Heart left ventricle (tissue), 16 donors: ENCODE results near the gene DTNA. TPM values are rescaled to one million over a fixed set of nuclear protein-coding genes. Genes with fewer than 3 reads are reported as not detected.
A peak's percentile ranks its signal among the peaks of the same experiment; 100 is the strongest.
"Not testable (repeated sequence)": the region's sequence is repeated elsewhere in the genome, so short reads cannot be mapped to it uniquely, and the experiment has no call there.

Experiments
- ATAC-seq, 4 donors: fragments of 200-7000 bp; cut with Tn5 transposase; one replicate each; pipeline ENCODE4 v1.9.1; 2020 to 2022; ENCODE audit warnings: moderate library complexity in 4 of 4, mild to moderate bottlenecking in 3 of 4, moderate number of reproducible peaks in 1 of 4
- DNase-seq, 5 donors: peaks; one replicate each; pipeline ENCODE4 v3.0.0-alpha.2; 2020
- H3K27ac ChIP-seq, 12 donors: fragments of 200-600 bp; sonication (generic) in 4 of 12; one replicate each; pipeline versions ENCODE4 v1.5.0 to v1.8.0; 2016 to 2022; ENCODE audit warnings: mild to moderate bottlenecking in 2 of 12
- H3K27me3 ChIP-seq, 9 donors: fragments of 200-600 bp; sonication (generic) in 2 of 9; one replicate each; pipeline versions ENCODE4 v1.5.1 to v1.8.0; 2016 to 2022; ENCODE audit warnings: mild to moderate bottlenecking in 3 of 9
- H3K36me3 ChIP-seq, 9 donors: fragments of 200-600 bp; sonication (generic) in 2 of 9; one replicate each; pipeline versions ENCODE4 v1.5.0 to v1.8.0; 2018 to 2022; ENCODE audit warnings: mild to moderate bottlenecking in 2 of 9
- H3K4me1 ChIP-seq, 12 donors: fragments of 200-600 bp; sonication (generic) in 4 of 12; one replicate each; pipeline versions ENCODE4 v1.5.0 to v1.8.0; 2016 to 2022; ENCODE audit warnings: mild to moderate bottlenecking in 3 of 12
- H3K4me3 ChIP-seq, 12 donors: fragments of 200-600 bp; sonication (generic) in 4 of 12; one replicate each; pipeline versions ENCODE4 v1.5.0 to v1.8.0; 2017 to 2022; ENCODE audit warnings: mild to moderate bottlenecking in 9 of 12, moderate library complexity in 4 of 12
- H3K9me3 ChIP-seq, 12 donors: fragments of 200-600 bp; sonication (generic) in 4 of 12; one replicate each; pipeline versions ENCODE4 v1.5.0 to v1.8.0; 2016 to 2022; ENCODE audit warnings: mild to moderate bottlenecking in 1 of 12
- POLR2A ChIP-seq, 2 donors: fragments of 450-650 bp; IDR thresholded peaks; one replicate each; pipeline ENCODE4 v1.6.1; 2017; ENCODE audit warnings: antibody characterized with exemption in 2 of 2, mild to moderate bottlenecking in 2 of 2, moderate library complexity in 2 of 2
- WGBS, 4 donors: extraction: QIAGEN DNeasy Blood & Tissue Kit in 2 of 4; methylation state at CpG; one replicate each; pipeline versions ENCODE4 v1.1.5 to v1.1.7; 2013 to 2018; 5-methylcytosine and 5-hydroxymethylcytosine counted together
- intact Hi-C, 10 donors: fragments of 100-400 bp; cut with DNase I; formaldehyde crosslinking; loops; one replicate each; pipeline versions ENCODE4 v1.11.1 to v1.14.2; 2022
- polyA plus RNA-seq, 2 donors: library from polyadenylated mRNA; stranded (reverse); fragments of 200-250 nt; gene quantifications; one replicate each; pipeline ENCODE4 v1.2.3, GENCODE V29; 2013
- total RNA-seq, 9 donors: library from RNA; depleted of rRNA in 2 of 9; stranded (reverse); fragments of >200 nt in 2 of 9; fragmentation: NEBNext Ultra II Directional in 3 of 9; extraction: Animal tissue kit (Norgen Biotek cat#: 25700) in 3 of 9; gene quantifications; one replicate each; pipeline versions ENCODE4 v1.1.0 to v1.2.4, GENCODE V29; 2016 to 2023
- TF ChIP-seq, protein P1 (sequence below), 12 donors: fragments of 200-600 bp; sonication (generic) in 4 of 12; IDR thresholded peaks; one replicate each; pipeline versions ENCODE4 v1.5.0 to v1.8.0; 2018 to 2022; ENCODE audit warnings: antibody characterized with exemption in 12 of 12, mild to moderate bottlenecking in 5 of 12
- donor health status: ischemic (EF 13 %, LVEDD 7.1; RV severe dilation, severe dysfunction).
- donor health status: healthy with polysubstance abuse.
- donor health status: DM: no; HTN: yes; CAD: no.
- donor health status: DM: no; HTN: no; CAD: no.
- donor health status: ischemic (EF 25% LVEDD 6.9; RV normal size, moderate dysfunction).
- donor health status: ischemic (EF 25% LVEDD 5.7; RV mildly dilated, moderate dysfunction).
- donor health status: healthy.
- donor health status: DM: yes; HTN: yes; CAD: no.
- donor health status: ischemic (EF 35%, LVEDD 5.7; RV mildly dilated, moderate dysfunction).
- donor health status: nonischemic (EF 11% LVEDD 7.7; RV severe dilation, severe dysfunction).
- donor health status: DM: yes; HTN: yes; CAD: no.
- donor health status: PGD.
- donor health status: ischemic (EF 29% LVEDD 5.4; RV normal size, mild dysfunction).
- donor health status: nonischemic (EF 23%, LVEDD 6.1; RV moderate dilation, normal function).

The DTNA gene
- total and polyA plus RNA-seq, 11 donors = 92.6 to 220 (median 181) TPM

DNA sequence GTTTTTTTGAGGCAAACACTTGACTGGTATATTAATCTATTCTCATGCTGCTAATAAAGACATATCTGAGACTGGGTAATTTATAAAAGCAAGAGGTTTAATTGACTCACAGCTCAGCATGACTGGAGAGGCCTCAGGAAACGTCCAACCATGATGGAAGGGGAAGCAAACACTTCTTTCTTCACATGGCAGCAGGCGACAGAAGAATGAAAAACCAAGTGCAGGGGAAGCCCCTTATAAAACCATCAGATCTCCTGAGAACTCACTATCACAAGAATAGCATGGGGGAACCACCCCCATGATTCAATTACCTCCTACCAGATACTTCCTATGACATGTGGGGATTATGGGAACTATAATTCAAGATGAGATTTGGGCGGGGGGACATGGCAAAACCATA is 194.9 kb downstream of the DTNA start:
- Histone ChIP-seq H3K4me1 (peaks cover 0 to 6% (median 0%) of the 10 kb centered on the region in 12 donors), H3K36me3 (no peaks in the 10 kb centered on the region), H3K27me3 (no peaks in the 10 kb centered on the region), H3K4me3 (no peak overlapping the region), H3K27ac (no peak overlapping the region), H3K9me3 (no peaks in the 10 kb centered on the region)
- DNase-seq (no peak), ATAC-seq (no peak)
- 69 to 75% (median 74%) methylated on average over 3 of the region's 3 CpGs for WGBS, 4 donors
- TF ChIP-seq, protein P1, sequence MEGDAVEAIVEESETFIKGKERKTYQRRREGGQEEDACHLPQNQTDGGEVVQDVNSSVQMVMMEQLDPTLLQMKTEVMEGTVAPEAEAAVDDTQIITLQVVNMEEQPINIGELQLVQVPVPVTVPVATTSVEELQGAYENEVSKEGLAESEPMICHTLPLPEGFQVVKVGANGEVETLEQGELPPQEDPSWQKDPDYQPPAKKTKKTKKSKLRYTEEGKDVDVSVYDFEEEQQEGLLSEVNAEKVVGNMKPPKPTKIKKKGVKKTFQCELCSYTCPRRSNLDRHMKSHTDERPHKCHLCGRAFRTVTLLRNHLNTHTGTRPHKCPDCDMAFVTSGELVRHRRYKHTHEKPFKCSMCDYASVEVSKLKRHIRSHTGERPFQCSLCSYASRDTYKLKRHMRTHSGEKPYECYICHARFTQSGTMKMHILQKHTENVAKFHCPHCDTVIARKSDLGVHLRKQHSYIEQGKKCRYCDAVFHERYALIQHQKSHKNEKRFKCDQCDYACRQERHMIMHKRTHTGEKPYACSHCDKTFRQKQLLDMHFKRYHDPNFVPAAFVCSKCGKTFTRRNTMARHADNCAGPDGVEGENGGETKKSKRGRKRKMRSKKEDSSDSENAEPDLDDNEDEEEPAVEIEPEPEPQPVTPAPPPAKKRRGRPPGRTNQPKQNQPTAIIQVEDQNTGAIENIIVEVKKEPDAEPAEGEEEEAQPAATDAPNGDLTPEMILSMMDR (IDR thresholded peaks at IDR 0.05) = no peak
- no peak for TF ChIP-seq POLR2A (IDR thresholded peaks at IDR 0.05)
- intact Hi-C loops = no loop called here

DNA sequence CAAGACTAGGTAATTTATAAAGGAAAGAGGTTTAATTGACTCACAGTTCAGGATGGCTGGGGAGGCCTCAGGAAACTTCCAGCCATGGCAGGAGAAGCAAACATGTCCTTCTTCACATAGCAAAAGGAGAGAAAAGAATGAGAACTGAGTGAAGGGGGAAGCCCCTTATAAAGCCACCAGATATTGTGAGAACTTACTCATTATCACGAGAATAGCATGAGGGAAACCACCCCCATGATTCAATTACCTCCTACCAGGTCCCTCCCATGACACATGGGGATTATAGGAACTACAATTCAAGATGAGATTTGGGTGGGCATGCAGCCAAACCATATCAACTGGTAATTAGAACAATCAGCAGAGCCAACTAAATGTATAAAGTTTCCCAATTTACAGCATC is 196.9 kb downstream of the DTNA start:
- WGBS, 4 donors = 43 to 55% (median 50%) methylated on average over 1 of the region's 1 CpG
- H3K4me3 ChIP-seq, H3K27ac ChIP-seq: not testable (repeated sequence)

DNA sequence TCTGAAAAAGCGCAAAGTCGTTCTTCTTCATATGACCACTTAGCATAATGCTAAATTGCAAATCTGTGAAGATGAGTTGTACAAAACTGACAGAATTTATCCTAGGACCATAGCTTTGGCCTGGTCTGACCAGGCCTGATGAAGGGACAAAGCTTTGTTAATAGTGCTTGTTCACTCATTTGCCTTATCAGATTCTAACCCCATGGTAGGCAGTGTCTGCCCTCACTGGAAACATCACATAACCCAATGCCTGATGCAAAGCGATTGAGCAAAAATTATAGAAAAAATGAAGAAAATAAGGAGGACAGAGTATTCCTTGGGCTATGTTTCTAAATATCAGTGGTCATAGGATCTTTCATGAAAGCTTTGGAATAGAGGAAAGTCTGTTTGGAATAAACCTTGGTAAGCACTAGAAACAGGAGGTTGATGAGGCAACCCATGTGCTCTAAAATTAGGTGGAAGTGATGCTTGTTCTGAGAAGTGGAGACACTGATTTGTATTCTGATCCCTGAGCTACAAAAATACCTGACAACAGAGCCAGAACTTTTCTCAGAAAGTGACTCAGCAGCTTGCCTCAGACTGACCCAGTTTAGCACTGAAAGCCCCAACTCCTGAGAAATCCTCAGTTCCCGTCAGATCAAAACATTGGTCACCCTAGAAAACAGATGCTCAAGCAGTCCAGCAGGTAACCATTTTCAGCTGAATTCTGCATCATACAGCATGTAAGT is 199.7 kb downstream of the DTNA start:
- H3K9me3 ChIP-seq = no peaks in the 10 kb centered on the region
- H3K27me3 ChIP-seq = no peaks in the 10 kb centered on the region
- no peak for DNase-seq
- intact Hi-C loops = no loop called here
- H3K27ac ChIP-seq = no peak overlapping the region
- TF ChIP-seq, protein P1 (IDR thresholded peaks at IDR 0.05) = no peak
- H3K4me1 ChIP-seq = peaks cover 0 to 13% (median 0%) of the 10 kb centered on the region in 12 donors
- H3K4me3 ChIP-seq = no peak overlapping the region
- H3K36me3 ChIP-seq = no peaks in the 10 kb centered on the region
- ATAC-seq = peak in 3 of 4 donors; percentile 47 to 74 (median 72)
- WGBS, 4 donors = 88 to 95% (median 91%) methylated on average over 4 of the region's 4 CpGs

More for the DNA sequence above, 196.9 kb downstream of the DTNA start:
- H3K4me1 ChIP-seq, intact Hi-C loops, H3K36me3 ChIP-seq, DNase-seq, H3K9me3 ChIP-seq, ATAC-seq, H3K27me3 ChIP-seq: not testable (repeated sequence)

- H3K9me3 ChIP-seq = no peaks in the 10 kb centered on the region
- TF ChIP-seq, protein P1 (IDR thresholded peaks at IDR 0.05) = no peak
- no peaks in the 10 kb centered on the region for H3K27me3 ChIP-seq
- no peak overlapping the region for H3K27ac ChIP-seq
- peaks cover 0 to 13% (median 0%) of the 10 kb centered on the region in 12 donors for H3K4me1 ChIP-seq
- DNase-seq (no peak), ATAC-seq (no peak)
- H3K36me3 ChIP-seq = no peaks in the 10 kb centered on the region
- no peak overlapping the region for H3K4me3 ChIP-seq
- intact Hi-C loops = no loop called here
- 82 to 91% (median 86%) methylated on average over 2 of the region's 2 CpGs for WGBS, 4 donors
Measured at GRCh38 chr18:34911081-34911480, 201.0 kb downstream of the DTNA start.
